Measurements from ENCODE around the gene POLR3E. TPM values are rescaled to one million over a fixed set of nuclear protein-coding genes. Genes with fewer than 3 reads are reported as not detected.
A peak's percentile ranks its signal among the peaks of the same experiment; 100 is the strongest.

The POLR3E gene
- total RNA-seq, 2 experiments from 2014 or later = 74.5 to 107 TPM

DNA sequence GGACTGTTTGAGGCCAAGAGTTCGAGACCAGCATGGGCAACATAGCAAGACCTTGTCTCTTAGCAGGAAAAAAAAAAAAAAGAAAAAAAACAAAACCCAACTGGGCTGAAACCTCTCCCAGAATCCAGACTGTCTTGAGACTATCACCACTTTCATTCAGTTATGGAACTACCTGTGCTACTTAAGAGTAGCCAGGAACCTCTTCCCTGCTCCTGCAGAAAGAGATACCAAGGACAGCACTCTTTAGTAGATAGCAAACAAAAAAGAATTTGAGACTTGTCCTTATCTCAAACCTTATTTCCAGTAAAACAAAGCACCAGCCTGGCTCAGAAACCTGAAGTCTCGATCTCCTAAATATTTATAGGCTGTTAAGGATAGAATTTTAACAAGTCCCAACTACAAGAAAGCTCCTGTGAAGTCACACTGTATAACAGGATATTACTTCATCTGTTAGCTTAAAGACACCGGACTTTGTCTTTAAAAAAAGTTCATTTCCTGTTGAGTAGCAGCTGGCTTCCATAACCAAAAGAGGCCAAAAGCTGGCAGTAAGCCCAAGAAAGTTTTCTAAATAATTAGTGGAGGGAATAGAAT, 72.1 kb downstream of the POLR3E start:
- CTCF ChIA-PET (ENCODE audit: unreplicated experiment) = no interaction called here

DNA sequence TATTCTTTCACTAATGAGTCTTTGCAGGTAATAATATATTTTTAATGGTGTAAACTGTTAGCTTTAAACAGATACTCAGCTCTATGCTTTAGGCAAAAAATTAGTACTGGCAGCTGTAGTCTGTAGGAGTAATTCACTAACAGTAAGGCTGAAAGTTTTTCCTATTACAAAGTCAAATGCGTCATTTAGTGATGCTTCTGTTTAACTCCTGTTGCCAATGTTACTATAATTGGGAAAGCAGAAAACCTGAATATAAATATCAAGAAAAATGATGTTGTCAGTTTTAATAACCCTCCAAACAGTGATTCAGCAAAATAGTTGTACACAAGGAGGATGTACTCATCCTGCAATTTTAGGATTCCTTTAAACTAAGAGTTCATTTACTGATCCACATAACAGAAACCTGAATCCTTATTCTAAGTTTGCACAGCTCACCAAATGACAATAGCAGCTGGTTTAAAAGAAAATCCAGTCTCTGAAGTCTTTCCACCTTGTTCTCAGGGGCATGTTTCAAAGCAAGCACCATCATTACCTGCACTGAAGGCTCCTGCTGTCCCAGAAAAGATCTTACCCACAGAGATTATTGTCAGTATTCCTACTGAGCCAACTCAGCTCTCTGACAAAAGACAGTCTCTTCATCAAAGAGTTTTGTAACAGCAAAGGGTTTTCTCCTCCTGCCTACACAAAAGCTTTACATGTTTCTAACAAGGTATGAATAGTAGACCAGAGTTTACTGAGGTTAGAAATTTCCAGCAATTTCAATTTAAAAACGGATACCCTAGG, 73.0 kb downstream of the POLR3E start:
- Histone ChIP-seq H2AFZ (ENCODE audit: low read length) (no peak overlapping the region), H3K27ac (ENCODE audit: low read depth, low read length, poor library complexity, severe bottlenecking) (peak overlapping the region; percentile 67), H3K79me2 (ENCODE audit: insufficient read depth, low read depth, low read length) (peaks cover 88% of the 10 kb centered on the region), H4K20me1 (ENCODE audit: insufficient read depth, low read length) (peaks cover 15% of the 10 kb centered on the region), H3K4me1 (ENCODE audit: insufficient read depth, low read length, poor library complexity, severe bottlenecking) (peaks cover 51% of the 10 kb centered on the region), H3K4me2 (ENCODE audit: low read length) (peak overlapping the region; percentile 72), H3K9me2 (ENCODE audit: insufficient read depth, low read length) (no peaks in the 10 kb centered on the region), H3K9me3 (ENCODE audit: low read length) (no peaks in the 10 kb centered on the region), H3K4me3 (ENCODE audit: low read depth, low read length, poor library complexity, severe bottlenecking) (peak overlapping the region; percentile 53), H3K36me3 (ENCODE audit: insufficient read depth, low read length) (peaks cover 64% of the 10 kb centered on the region)
- POLR2A ChIA-PET = interaction anchor here (0.6 to 1.8 kb wide), 3 partner anchors 10 to 1701 kb away, joined by 4 to 8 read pairs (median 8); no protein-coding TSS in a partner anchor
- no peak for DNase-seq (ENCODE audit: low spot score)
- TF ChIP-seq, protein P1, sequence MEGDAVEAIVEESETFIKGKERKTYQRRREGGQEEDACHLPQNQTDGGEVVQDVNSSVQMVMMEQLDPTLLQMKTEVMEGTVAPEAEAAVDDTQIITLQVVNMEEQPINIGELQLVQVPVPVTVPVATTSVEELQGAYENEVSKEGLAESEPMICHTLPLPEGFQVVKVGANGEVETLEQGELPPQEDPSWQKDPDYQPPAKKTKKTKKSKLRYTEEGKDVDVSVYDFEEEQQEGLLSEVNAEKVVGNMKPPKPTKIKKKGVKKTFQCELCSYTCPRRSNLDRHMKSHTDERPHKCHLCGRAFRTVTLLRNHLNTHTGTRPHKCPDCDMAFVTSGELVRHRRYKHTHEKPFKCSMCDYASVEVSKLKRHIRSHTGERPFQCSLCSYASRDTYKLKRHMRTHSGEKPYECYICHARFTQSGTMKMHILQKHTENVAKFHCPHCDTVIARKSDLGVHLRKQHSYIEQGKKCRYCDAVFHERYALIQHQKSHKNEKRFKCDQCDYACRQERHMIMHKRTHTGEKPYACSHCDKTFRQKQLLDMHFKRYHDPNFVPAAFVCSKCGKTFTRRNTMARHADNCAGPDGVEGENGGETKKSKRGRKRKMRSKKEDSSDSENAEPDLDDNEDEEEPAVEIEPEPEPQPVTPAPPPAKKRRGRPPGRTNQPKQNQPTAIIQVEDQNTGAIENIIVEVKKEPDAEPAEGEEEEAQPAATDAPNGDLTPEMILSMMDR (conservative IDR thresholded peaks at IDR 0.05; ENCODE audit: low read length) = no peak
- TF ChIP-seq EZH2phosphoT487 (IDR thresholded peaks at IDR 0.05; ENCODE audit: borderline replicate concordance, low read depth, low read length) = no peak
- CTCF ChIA-PET (ENCODE audit: unreplicated experiment) = no interaction called here
- intact Hi-C loops (cut with micrococcal nuclease; ENCODE audit: unreplicated experiment) = loop anchor here (5.0 kb wide), 2 partner anchors 163 to 178 kb away; partner anchors contain the start of gene EEF2K
- BruUV-seq (replicated peaks) = no TSS peak

More for the DNA sequence above, 72.1 kb downstream of the POLR3E start:
- H3K4me2 ChIP-seq (ENCODE audit: low read length) = peak overlapping the region; percentile 72
- H3K9me3 ChIP-seq (ENCODE audit: low read length) = no peaks in the 10 kb centered on the region
- DNase-seq (ENCODE audit: low spot score) = peak; percentile 71
- peaks cover 49% of the 10 kb centered on the region for H3K4me1 ChIP-seq (ENCODE audit: insufficient read depth, low read length, poor library complexity, severe bottlenecking)
- peak overlapping the region; percentile 67 for H3K27ac ChIP-seq (ENCODE audit: low read depth, low read length, poor library complexity, severe bottlenecking)
- POLR2A ChIA-PET = interaction anchor here (0.6 to 1.8 kb wide), 4 partner anchors 11 to 1702 kb away, joined by 3 to 8 read pairs (median 6); no protein-coding TSS in a partner anchor
- peak overlapping the region; percentile 53 for H3K4me3 ChIP-seq (ENCODE audit: low read depth, low read length, poor library complexity, severe bottlenecking)
- peaks cover 90% of the 10 kb centered on the region for H3K79me2 ChIP-seq (ENCODE audit: insufficient read depth, low read depth, low read length)
- no TSS peak for BruUV-seq (replicated peaks)
- intact Hi-C loops (cut with micrococcal nuclease; ENCODE audit: unreplicated experiment) = no loop called here
- H4K20me1 ChIP-seq (ENCODE audit: insufficient read depth, low read length) = peaks cover 15% of the 10 kb centered on the region
- H2AFZ ChIP-seq (ENCODE audit: low read length) = no peak overlapping the region
- peaks cover 73% of the 10 kb centered on the region for H3K36me3 ChIP-seq (ENCODE audit: insufficient read depth, low read length)
- no peaks in the 10 kb centered on the region for H3K9me2 ChIP-seq (ENCODE audit: insufficient read depth, low read length)
- TF ChIP-seq, protein P1 (conservative IDR thresholded peaks at IDR 0.05; ENCODE audit: low read length) = no peak
- TF ChIP-seq EZH2phosphoT487 (IDR thresholded peaks at IDR 0.05; ENCODE audit: borderline replicate concordance, low read depth, low read length) = no peak

All from OCI-LY7 (cell line).